GM20431 (cell line): ENCODE data around the gene ZNF283.
"Not testable (repeated sequence)": the region's sequence is repeated elsewhere in the genome, so short reads cannot be mapped to it uniquely, and the experiment has no call there.

Experiments
- in situ Hi-C: fragments of 300-500 bp; cut with MseI, MboI; formaldehyde crosslinking; loops from one replicate; pipeline ENCODE4 v1.15.0; 2020; ENCODE audit warnings: low sequenced_read_pairs; ENCODE audit not compliant: unreplicated experiment

Gene ZNF283

GRCh38 chr19:43839139-43839538 lies 12.0 kb downstream of the ZNF283 start:
- in situ Hi-C loops: no loop called here

GRCh38 chr19:43842007-43842406 lies 14.9 kb downstream of the ZNF283 start:
- in situ Hi-C loops: no loop called here

- in situ Hi-C loops: no loop called here
Measured at GRCh38 chr19:43847246-43847645, 20.1 kb downstream of the ZNF283 start.

GRCh38 chr19:43847884-43848283 lies 20.8 kb downstream of the ZNF283 start:
- in situ Hi-C loops: no loop called here

- in situ Hi-C loops: no loop called here
Measured at GRCh38 chr19:43848821-43849220, 21.7 kb downstream of the ZNF283 start.

GRCh38 chr19:43858174-43858573 lies 31.1 kb downstream of the ZNF283 start:
- in situ Hi-C loops: no loop called here

- in situ Hi-C loops: not testable (repeated sequence)
Measured at GRCh38 chr19:43866923-43867322, 39.8 kb downstream of the ZNF283 start.

GRCh38 chr19:43872547-43873336 lies 45.6 kb downstream of the ZNF283 start:
- in situ Hi-C loops: no loop called here

GRCh38 chr19:43880483-43880882 lies 53.4 kb downstream of the ZNF283 start:
- in situ Hi-C loops: no loop called here

- in situ Hi-C loops: no loop called here
Measured at GRCh38 chr19:43883864-43884263, 56.7 kb downstream of the ZNF283 start, which contains the start of gene ZNF404. TSS of gene ZNF404 (minus strand) at chr19:43883964.

- in situ Hi-C loops: no loop called here
Measured at GRCh38 chr19:43895727-43896308, 68.7 kb downstream of the ZNF283 start.
